H1 (cell line): ENCODE results near the gene GYPC. TPM values are rescaled to one million over a fixed set of nuclear protein-coding genes. Genes with fewer than 3 reads are reported as not detected.
"Not testable (repeated sequence)": the region's sequence is repeated elsewhere in the genome, so short reads cannot be mapped to it uniquely, and the experiment has no call there.

Experiments used
- CTCF ChIA-PET: fragments of 300-600 bp; sonication (Branson Sonifier 250); formaldehyde crosslinking; loops from one replicate; lab custom pipeline; 2021; ENCODE audit not compliant: partially characterized antibody; lab: Charles Lee
- POLR2A ChIA-PET: fragments of 300-600 bp; sonication (Branson Sonifier 250); formaldehyde crosslinking; loops from one replicate; lab custom pipeline; 2021; ENCODE audit warnings: inconsistent platforms; ENCODE audit not compliant: partially characterized antibody; lab: Charles Lee
- DNase-seq, 2 experiments: peaks; one replicate each; pipeline versions ENCODE4 v3.0.0 to v3.0.0-alpha.2; 2010 to 2022; ENCODE audit warnings: low spot score in 2 of 2, low read depth in 1 of 2, mixed read lengths in 1 of 2
- FAIRE-seq: peaks from 2 replicates; lab custom pipeline; 2011; peaks lifted over from hg19 to GRCh38; lab: Jason Lieb, UNC
- H2AFZ ChIP-seq: 2 replicates; pipeline ENCODE4 v1.8.1; 2012; ENCODE audit warnings: low read length, inconsistent platforms
- H2AK5ac ChIP-seq: 2 replicates; pipeline ENCODE4 v1.6.1; 2013; ENCODE audit warnings: low read depth, low read length
- H2BK120ac ChIP-seq: replicated peaks from 2 replicates; pipeline ENCODE3; 2013; ENCODE audit warnings: low read depth, low read length, inconsistent platforms
- H2BK12ac ChIP-seq: 2 replicates; pipeline ENCODE4 v1.6.1; 2013; ENCODE audit warnings: low read depth, low read length
- H2BK15ac ChIP-seq: 2 replicates; pipeline ENCODE4 v1.6.1; 2013; ENCODE audit warnings: low read length
- H2BK20ac ChIP-seq: 2 replicates; pipeline ENCODE4 v1.6.1; 2013; ENCODE audit warnings: low read length
- H2BK5ac ChIP-seq: 2 replicates; pipeline ENCODE4 v1.6.1; 2013; ENCODE audit warnings: low read depth, low read length
- H3K14ac ChIP-seq: 2 replicates; pipeline ENCODE4 v1.6.1; 2013; ENCODE audit warnings: inconsistent platforms; ENCODE audit not compliant: insufficient read length
- H3K18ac ChIP-seq: 2 replicates; pipeline ENCODE4 v1.6.1; 2013; ENCODE audit warnings: low read length; ENCODE audit errors: extremely low read depth
- H3K23ac ChIP-seq: 2 replicates; pipeline ENCODE4 v1.6.1; 2013; ENCODE audit warnings: inconsistent platforms; ENCODE audit not compliant: insufficient read length
- H3K23me2 ChIP-seq: 2 replicates; pipeline ENCODE4 v1.6.1; 2013; ENCODE audit warnings: low read depth, low read length
- H3K27ac ChIP-seq: 2 replicates; pipeline ENCODE4 v1.6.1; 2011; ENCODE audit warnings: low read depth, low read length, inconsistent platforms
- H3K27me3 ChIP-seq, 4 experiments: replicated peaks in 1 of 4; 1 replicate in 1 of 4; 2 replicates in 3 of 4; pipeline versions ENCODE4 v1.6.1 to v1.8.1; 2011 to 2013; ENCODE audit warnings: low read length in 3 of 4, mild to moderate bottlenecking in 3 of 4, inconsistent platforms in 2 of 4, mixed read lengths in 2 of 4, moderate library complexity in 1 of 4; ENCODE audit not compliant: control insufficient read depth in 3 of 4, insufficient read depth in 3 of 4; ENCODE audit errors: extremely low read depth in 1 of 4
- H3K36me3 ChIP-seq, 4 experiments: 2 replicates each; pipeline versions ENCODE4 v1.6.1 to v1.8.1; 2011 to 2013; ENCODE audit warnings: mild to moderate bottlenecking in 4 of 4, low read length in 3 of 4, moderate library complexity in 2 of 4, control low read depth in 1 of 4, inconsistent platforms in 1 of 4; ENCODE audit not compliant: insufficient read depth in 4 of 4, control insufficient read depth in 2 of 4
- H3K4ac ChIP-seq: replicated peaks from 2 replicates; pipeline ENCODE3; 2013; ENCODE audit warnings: low read length, low read depth, mixed read lengths, inconsistent platforms; ENCODE audit not compliant: insufficient read length
- H3K4me1 ChIP-seq, 4 experiments: replicated peaks in 1 of 4; 1 replicate in 1 of 4; 2 replicates in 3 of 4; pipeline versions ENCODE4 v1.6.1 to v1.8.1; 2011 to 2013; ENCODE audit warnings: low read length in 3 of 4, inconsistent platforms in 2 of 4, mixed read lengths in 1 of 4; ENCODE audit not compliant: insufficient read depth in 4 of 4, control insufficient read depth in 3 of 4
- H3K4me2 ChIP-seq, 2 experiments: 2 replicates each; pipeline versions ENCODE4 v1.6.1 to v1.8.1; 2011 to 2013; ENCODE audit warnings: low read depth in 2 of 2, low read length in 2 of 2, control low read depth in 1 of 2, inconsistent platforms in 1 of 2, mild to moderate bottlenecking in 1 of 2; ENCODE audit not compliant: insufficient read depth in 1 of 2
- H3K4me3 ChIP-seq, 4 experiments: fragments of 200-600, 300-600 bp in 1 of 4; sonication (generic), shearing (Covaris generic), sonication (Bioruptor Twin) in 1 of 4; 2 replicates each; pipeline versions ENCODE4 v1.5.1 to v1.8.1; 2011 to 2016; ENCODE audit warnings: low read length in 4 of 4, low read depth in 3 of 4, control low read depth in 2 of 4, inconsistent platforms in 2 of 4, mild to moderate bottlenecking in 2 of 4, mixed read lengths in 1 of 4, moderate library complexity in 1 of 4; ENCODE audit not compliant: insufficient read depth in 2 of 4; ENCODE audit errors: extremely low read depth in 1 of 4
- H3K56ac ChIP-seq: replicated peaks from 2 replicates; pipeline ENCODE3; 2013; ENCODE audit warnings: low read depth, mild to moderate bottlenecking, mixed read lengths, low read length, inconsistent platforms; ENCODE audit not compliant: insufficient read length
- H3K79me1 ChIP-seq: 2 replicates; pipeline ENCODE4 v1.6.1; 2013; ENCODE audit warnings: low read depth, low read length, control low read depth
- H3K79me2 ChIP-seq, 2 experiments: 2 replicates each; pipeline versions ENCODE4 v1.6.1 to v1.8.1; 2012 to 2013; ENCODE audit warnings: low read length in 2 of 2, mild to moderate bottlenecking in 2 of 2, inconsistent platforms in 1 of 2; ENCODE audit not compliant: insufficient read depth in 2 of 2, control insufficient read depth in 1 of 2
- H3K9ac ChIP-seq, 4 experiments: replicated peaks in 1 of 4; 1 replicate in 1 of 4; 2 replicates in 3 of 4; pipeline versions ENCODE4 v1.6.1 to v1.8.1; 2011 to 2013; ENCODE audit warnings: low read depth in 3 of 4, low read length in 3 of 4, control low read depth in 2 of 4, mild to moderate bottlenecking in 2 of 4, moderate library complexity in 2 of 4, inconsistent platforms in 1 of 4; ENCODE audit errors: extremely low read depth in 1 of 4
- H3K9me3 ChIP-seq, 2 experiments: 2 replicates each; pipeline versions ENCODE4 v1.6.1 to v1.8.1; 2012 to 2013; ENCODE audit warnings: mild to moderate bottlenecking in 2 of 2, moderate library complexity in 2 of 2, control low read depth in 1 of 2, inconsistent platforms in 1 of 2, low read depth in 1 of 2, low read length in 1 of 2, mixed read lengths in 1 of 2; ENCODE audit not compliant: insufficient read depth in 2 of 2
- H4K20me1 ChIP-seq, 2 experiments: replicated peaks in 1 of 2; 2 replicates each; pipeline versions ENCODE3 to v1.8.1; 2011 to 2013; ENCODE audit warnings: inconsistent platforms in 2 of 2, low read length in 2 of 2, mild to moderate bottlenecking in 1 of 2; ENCODE audit not compliant: insufficient read depth in 2 of 2, control insufficient read depth in 1 of 2
- H4K5ac ChIP-seq: 2 replicates; pipeline ENCODE4 v1.6.1; 2013; ENCODE audit warnings: low read length, low read depth, mixed read lengths, inconsistent platforms; ENCODE audit not compliant: insufficient read length
- H4K8ac ChIP-seq: 2 replicates; pipeline ENCODE4 v1.8.0; 2013; ENCODE audit warnings: mild to moderate bottlenecking, moderate library complexity, low read length, inconsistent platforms; ENCODE audit not compliant: insufficient read depth; ENCODE audit errors: extremely low read depth
- H4K91ac ChIP-seq: replicated peaks from 2 replicates; pipeline ENCODE3; 2013; ENCODE audit warnings: low read length, mixed read lengths, inconsistent platforms; ENCODE audit not compliant: insufficient read length
- CBX5 ChIP-seq: fragments of 300-800, 300-1000 bp; sonication (generic); IDR thresholded peaks from 2 replicates; pipeline ENCODE4 v1.7.1; 2016; ENCODE audit warnings: antibody characterized with exemption, low read length, low read depth
- KDM1A ChIP-seq: fragments of 200-600, 300-600 bp; sonication (generic); IDR thresholded peaks from 2 replicates; pipeline ENCODE4 v1.7.1; 2016; ENCODE audit warnings: mild to moderate bottlenecking, low read length, borderline replicate concordance
- SAP30 ChIP-seq: fragments of 300-600 bp; sonication (generic); IDR thresholded peaks from 2 replicates; pipeline ENCODE4 v1.7.1; 2012; ENCODE audit warnings: low read length, moderate library complexity, mild to moderate bottlenecking, inconsistent platforms; ENCODE audit not compliant: insufficient read depth, insufficient replicate concordance
- WGBS, 2 experiments: shearing (Covaris generic) in 1 of 2; methylation state at CpG; one replicate each; pipeline versions ENCODE4 v1.1.6 to v1.1.7; 2013 to 2015; ENCODE audit warnings: low lambda C conversion rate in 2 of 2, mixed read lengths in 2 of 2, inconsistent platforms in 1 of 2, low coverage in 1 of 2, missing lambda C conversion rate in 1 of 2; ENCODE audit not compliant: insufficient replicate concordance in 2 of 2, insufficient coverage in 1 of 2, insufficient read length in 1 of 2; ENCODE audit errors: extremely low coverage in 1 of 2, missing lambda C conversion rate in 1 of 2; 5-methylcytosine and 5-hydroxymethylcytosine counted together
- polyA plus RNA-seq, 7 experiments: library from polyadenylated mRNA; depleted of rRNA in 3 of 7; stranded (reverse) in 5 of 7; unstranded in 2 of 7; fragments of >200 nt in 5 of 7; fragments of 200-250 nt in 2 of 7; gene quantifications; 1 replicate in 5 of 7; 2 replicates in 1 of 7; 4 replicates in 1 of 7; pipeline versions ENCODE4 v1.2.1 to v1.2.3, GENCODE V29; 2011 to 2013; ENCODE audit warnings: missing spikeins in 2 of 7, mixed read lengths in 2 of 7
- total RNA-seq: library from RNA; stranded (reverse); fragmentation: NEBNext Ultra II Directional; extraction: Animal tissue kit (Norgen Biotek cat#: 25700); gene quantifications from 2 replicates; pipeline ENCODE4 v1.2.1, GENCODE V29; 2021

The GYPC gene
- total and polyA plus RNA-seq, 2 of the 8 experiments (the other 6 are each of a cell fraction or from before 2014, with no cell fraction given) = 26.8 to 53.6 TPM

DNA sequence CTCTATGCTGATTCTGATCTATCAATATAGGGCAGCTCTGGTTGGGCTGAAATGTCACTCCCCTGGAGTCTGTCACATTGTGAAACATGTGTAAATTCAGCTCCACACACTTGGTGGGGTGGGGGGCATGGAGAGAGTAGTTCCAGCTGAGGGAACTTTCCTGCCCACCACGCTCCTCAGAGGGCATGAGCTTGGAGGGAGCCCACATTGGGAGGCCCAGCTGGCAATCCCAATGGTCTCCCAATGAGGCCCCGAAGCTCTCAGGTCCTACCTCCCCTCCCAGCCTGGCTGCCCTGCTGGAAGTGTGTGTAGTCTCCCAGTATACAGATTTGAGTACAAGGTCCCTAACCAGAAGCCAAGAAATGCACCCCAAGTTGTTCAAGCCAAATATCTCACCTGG, 31.5 kb downstream of the GYPC start (continued):
- TF ChIP-seq SAP30 = no peak
- no peak for TF ChIP-seq CBX5
- no peak for TF ChIP-seq KDM1A

GRCh38 chr2:126688594-126688993, 32.6 kb downstream of the GYPC start:
- H3K9ac ChIP-seq, H3K23ac ChIP-seq, H2BK15ac ChIP-seq, H3K14ac ChIP-seq, H2AFZ ChIP-seq, H3K27ac ChIP-seq, H3K27me3 ChIP-seq, DNase-seq, H4K5ac ChIP-seq, H2BK20ac ChIP-seq, H2AK5ac ChIP-seq, H4K8ac ChIP-seq, H3K4ac ChIP-seq, H3K79me1 ChIP-seq, H2BK12ac ChIP-seq, H3K36me3 ChIP-seq, H4K91ac ChIP-seq, FAIRE-seq, H3K4me3 ChIP-seq, H2BK120ac ChIP-seq, H2BK5ac ChIP-seq, H3K4me2 ChIP-seq, H4K20me1 ChIP-seq, H3K18ac ChIP-seq, H3K56ac ChIP-seq, POLR2A ChIA-PET, H3K79me2 ChIP-seq, H3K4me1 ChIP-seq, H3K9me3 ChIP-seq, H3K23me2 ChIP-seq: not testable (repeated sequence)
- 96% methylated on average over 2 of the region's 2 CpGs; no CpG with 5 or more reads in 1 of the 2 experiments for WGBS, 2 experiments
- CTCF ChIA-PET = interaction anchor here (0.7 to 1.5 kb wide), 2 partner anchors 88 to 283 kb away, joined by 3 to 4 read pairs; no protein-coding TSS in a partner anchor
